DOHH2 (cell line): Measurements from ENCODE around the gene COX6B1.
A peak's percentile ranks its signal among the peaks of the same experiment; 100 is the strongest.

Source experiments
- H3F3A ChIP-seq: fragments of 200-600 bp; sonication (generic), shearing (Covaris generic); 2 replicates; pipeline ENCODE4 v1.6.0; 2016; ENCODE audit warnings: antibody characterized with exemption, mild to moderate bottlenecking; ENCODE audit not compliant: control insufficient read depth, insufficient read depth
- H3K27ac ChIP-seq: fragments of 200-600 bp; sonication (generic); 2 replicates; pipeline ENCODE4 v1.5.1; 2014; ENCODE audit warnings: low read depth, mild to moderate bottlenecking, low read length, moderate library complexity
- H3K27me3 ChIP-seq: fragments of 200-600 bp; sonication (generic); 2 replicates; pipeline ENCODE4 v1.6.1; 2014; ENCODE audit warnings: mild to moderate bottlenecking, low read length, mixed read lengths; ENCODE audit not compliant: control insufficient read depth
- H3K36me3 ChIP-seq: fragments of 200-600 bp; sonication (generic); 2 replicates; pipeline ENCODE4 v1.6.1; 2014; ENCODE audit warnings: mild to moderate bottlenecking, low read length, moderate library complexity, mixed read lengths; ENCODE audit not compliant: control insufficient read depth
- H3K4me1 ChIP-seq: fragments of 200-600 bp; sonication (generic); 2 replicates; pipeline ENCODE4 v1.6.1; 2014; ENCODE audit warnings: mild to moderate bottlenecking, low read length, mixed read lengths; ENCODE audit not compliant: control insufficient read depth
- H3K4me2 ChIP-seq: fragments of 200-600 bp; sonication (generic); 2 replicates; pipeline ENCODE4 v1.6.0; 2014; ENCODE audit warnings: mild to moderate bottlenecking, low read length, moderate library complexity
- H3K4me3 ChIP-seq: fragments of 200-600 bp; sonication (generic); 2 replicates; pipeline ENCODE4 v1.5.1; 2014; ENCODE audit warnings: mild to moderate bottlenecking, low read length, mixed read lengths
- H3K79me2 ChIP-seq: fragments of 200-600 bp; sonication (generic); 2 replicates; pipeline ENCODE4 v1.6.1; 2014; ENCODE audit warnings: mild to moderate bottlenecking, low read length, mixed read lengths; ENCODE audit not compliant: control insufficient read depth
- H3K9me2 ChIP-seq: fragments of 200-600 bp; sonication (generic); replicated peaks from 2 replicates; pipeline ENCODE4 v1.6.1; 2014; ENCODE audit warnings: mild to moderate bottlenecking, low read length, mixed read lengths; ENCODE audit not compliant: control insufficient read depth
- H3K9me3 ChIP-seq: fragments of 200-600 bp; sonication (generic); 2 replicates; pipeline ENCODE4 v1.6.1; 2014; ENCODE audit warnings: antibody characterized with exemption, low read length, mixed read lengths; ENCODE audit not compliant: control insufficient read depth, insufficient read depth
- H4K20me1 ChIP-seq: fragments of 200-600 bp; sonication (generic); 2 replicates; pipeline ENCODE4 v1.6.0; 2014; ENCODE audit warnings: low read depth, mild to moderate bottlenecking, antibody characterized with exemption, low read length, moderate library complexity; ENCODE audit not compliant: control insufficient read depth, insufficient read depth
- EZH2phosphoT487 ChIP-seq: fragments of 200-600 bp; sonication (generic); IDR thresholded peaks from 2 replicates; pipeline ENCODE4 v1.6.1; 2017; ENCODE audit warnings: borderline replicate concordance, mild to moderate bottlenecking, antibody characterized with exemption, low read length, moderate library complexity, mixed read lengths
- TF ChIP-seq, protein P1 (sequence below): fragments of 200-600 bp; sonication (generic); IDR thresholded peaks from one replicate; pipeline ENCODE4 v1.5.1; 2014; ENCODE audit warnings: antibody characterized with exemption, mild to moderate bottlenecking, low read depth, low read length; ENCODE audit not compliant: poor library complexity, severe bottlenecking

The COX6B1 gene

GRCh38 chr19:35612224-35612558 is 35.9 kb upstream of the COX6B1 start:
- Histone ChIP-seq H3K9me2 (no peaks in the 10 kb centered on the region), H3K36me3 (peaks cover 21% of the 10 kb centered on the region), H3K9me3 (peaks cover 4% of the 10 kb centered on the region; the same call in 1 of the 2 replicates), H3K27me3 (no peaks in the 10 kb centered on the region), H3K4me3 (peak overlapping the region; percentile 81), H3F3A (no peaks in the 10 kb centered on the region), H3K4me2 (peak overlapping the region; percentile 76), H3K79me2 (peaks cover 15% of the 10 kb centered on the region), H4K20me1 (no peaks in the 10 kb centered on the region), H3K4me1 (peaks cover 28% of the 10 kb centered on the region), H3K27ac (no peak overlapping the region)
- TF ChIP-seq, protein P1, sequence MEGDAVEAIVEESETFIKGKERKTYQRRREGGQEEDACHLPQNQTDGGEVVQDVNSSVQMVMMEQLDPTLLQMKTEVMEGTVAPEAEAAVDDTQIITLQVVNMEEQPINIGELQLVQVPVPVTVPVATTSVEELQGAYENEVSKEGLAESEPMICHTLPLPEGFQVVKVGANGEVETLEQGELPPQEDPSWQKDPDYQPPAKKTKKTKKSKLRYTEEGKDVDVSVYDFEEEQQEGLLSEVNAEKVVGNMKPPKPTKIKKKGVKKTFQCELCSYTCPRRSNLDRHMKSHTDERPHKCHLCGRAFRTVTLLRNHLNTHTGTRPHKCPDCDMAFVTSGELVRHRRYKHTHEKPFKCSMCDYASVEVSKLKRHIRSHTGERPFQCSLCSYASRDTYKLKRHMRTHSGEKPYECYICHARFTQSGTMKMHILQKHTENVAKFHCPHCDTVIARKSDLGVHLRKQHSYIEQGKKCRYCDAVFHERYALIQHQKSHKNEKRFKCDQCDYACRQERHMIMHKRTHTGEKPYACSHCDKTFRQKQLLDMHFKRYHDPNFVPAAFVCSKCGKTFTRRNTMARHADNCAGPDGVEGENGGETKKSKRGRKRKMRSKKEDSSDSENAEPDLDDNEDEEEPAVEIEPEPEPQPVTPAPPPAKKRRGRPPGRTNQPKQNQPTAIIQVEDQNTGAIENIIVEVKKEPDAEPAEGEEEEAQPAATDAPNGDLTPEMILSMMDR, result no peak
- no peak for TF ChIP-seq EZH2phosphoT487

GRCh38 chr19:35612559-35613321 is 35.4 kb upstream of the COX6B1 start, which contains the start of gene HAUS5:
Gene HAUS5 (plus strand): TSS chr19:35612735. CDS start chr19:35612795, 60 bp downstream.
- H3K4me3 ChIP-seq, result peak within 1 kb of the TSS; percentile 81
- H3K9me3 ChIP-seq, result no peaks in the 10 kb centered on the region
- H3F3A ChIP-seq, result no peaks in the 10 kb centered on the region
- H3K4me2 ChIP-seq, result peak within 1 kb of the TSS; percentile 76
- H3K9me2 ChIP-seq, result no peaks in the 10 kb centered on the region
- no peaks in the 10 kb centered on the region for H4K20me1 ChIP-seq
- H3K27me3 ChIP-seq, result no peaks in the 10 kb centered on the region
- H3K27ac ChIP-seq, result peak within 1 kb of the TSS; percentile 25; the same call in 1 of the 2 replicates
- peaks cover 15% of the 10 kb centered on the region for H3K79me2 ChIP-seq
- TF ChIP-seq EZH2phosphoT487, result no peak
- TF ChIP-seq, protein P1, result no peak
- peaks cover 28% of the 10 kb centered on the region for H3K4me1 ChIP-seq
- peaks cover 27% of the 10 kb centered on the region for H3K36me3 ChIP-seq

DNA sequence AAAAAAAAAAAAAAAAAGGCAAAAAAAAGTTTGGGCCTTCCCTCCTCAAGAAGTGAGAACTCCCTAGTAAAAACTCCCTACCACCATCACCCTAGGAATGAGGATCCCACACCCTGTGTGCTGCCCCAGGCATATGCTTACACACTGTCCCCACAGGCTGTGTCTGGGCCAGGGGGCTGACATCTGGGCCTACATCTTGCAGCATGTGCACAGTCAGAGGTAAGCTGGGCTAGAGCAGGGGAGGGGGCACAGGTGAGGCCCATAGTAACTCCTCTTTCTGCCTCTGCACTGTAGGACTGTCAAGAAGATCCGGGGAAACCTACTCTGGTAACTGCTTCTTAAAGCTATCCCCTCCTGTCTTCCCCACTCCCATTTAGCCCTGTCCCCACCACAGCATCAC is 34.5 kb upstream of the COX6B1 start:
- Histone ChIP-seq H3K9me2 (no peaks in the 10 kb centered on the region), H3K4me2 (peak overlapping the region; percentile 76), H3K9me3 (no peaks in the 10 kb centered on the region), H3K4me1 (peaks cover 25% of the 10 kb centered on the region), H3K27ac (no peak overlapping the region), H3K36me3 (peaks cover 32% of the 10 kb centered on the region), H4K20me1 (no peaks in the 10 kb centered on the region), H3K79me2 (peaks cover 15% of the 10 kb centered on the region), H3K4me3 (peak overlapping the region; percentile 81), H3F3A (no peaks in the 10 kb centered on the region), H3K27me3 (no peaks in the 10 kb centered on the region)
- no peak for TF ChIP-seq EZH2phosphoT487
- TF ChIP-seq, protein P1, result no peak
